HEK293 (cell line): ENCODE measurements around the gene LAMC2.

Experiments
- MYNN ChIP-seq: fragments of 450-650 bp; formaldehyde crosslinking; IDR thresholded peaks from 2 replicates; pipeline ENCODE4 v1.5.1; 2016; ENCODE audit warnings: missing biosample characterization, missing genetic modification characterization, borderline replicate concordance
- TCF7L2 ChIP-seq: IDR thresholded peaks from 2 replicates; pipeline ENCODE4 v1.6.1; 2011; ENCODE audit warnings: low read depth, mild to moderate bottlenecking, inconsistent platforms, low read length, moderate library complexity, borderline replicate concordance
- ZNF211 ChIP-seq: fragments of 450-650 bp; formaldehyde crosslinking; IDR thresholded peaks from 2 replicates; pipeline ENCODE4 v1.5.1; 2016; ENCODE audit warnings: low read depth, missing biosample characterization, missing genetic modification characterization
- ZNF248 ChIP-seq: fragments of 450-650 bp; formaldehyde crosslinking; IDR thresholded peaks from 2 replicates; pipeline ENCODE4 v1.5.1; 2017; ENCODE audit warnings: missing biosample characterization, missing genetic modification characterization
- ZNF530 ChIP-seq: fragments of 450-650 bp; formaldehyde crosslinking; IDR thresholded peaks from 2 replicates; pipeline ENCODE4 v1.5.1; 2016; ENCODE audit warnings: low read depth, missing biosample characterization, missing genetic modification characterization
- TF ChIP-seq, protein P1 (sequence below): fragments of 450-650 bp; formaldehyde crosslinking; IDR thresholded peaks from 2 replicates; pipeline ENCODE4 v1.5.1; 2016; ENCODE audit warnings: missing biosample characterization, missing genetic modification characterization
- TF ChIP-seq, protein P2 (sequence below): fragments of 450-650 bp; formaldehyde crosslinking; IDR thresholded peaks from 2 replicates; pipeline ENCODE4 v1.5.1; 2016; ENCODE audit warnings: missing biosample characterization, missing genetic modification characterization
- TF ChIP-seq, protein P3 (sequence below): fragments of 450-650 bp; formaldehyde crosslinking; IDR thresholded peaks from 2 replicates; pipeline ENCODE4 v1.5.1; 2016; ENCODE audit warnings: missing biosample characterization, missing genetic modification characterization
- TF ChIP-seq, protein P4 (sequence below): fragments of 450-650 bp; formaldehyde crosslinking; IDR thresholded peaks from 2 replicates; pipeline ENCODE4 v1.5.1; 2016; ENCODE audit warnings: missing biosample characterization, missing genetic modification characterization, low read depth

DNA sequence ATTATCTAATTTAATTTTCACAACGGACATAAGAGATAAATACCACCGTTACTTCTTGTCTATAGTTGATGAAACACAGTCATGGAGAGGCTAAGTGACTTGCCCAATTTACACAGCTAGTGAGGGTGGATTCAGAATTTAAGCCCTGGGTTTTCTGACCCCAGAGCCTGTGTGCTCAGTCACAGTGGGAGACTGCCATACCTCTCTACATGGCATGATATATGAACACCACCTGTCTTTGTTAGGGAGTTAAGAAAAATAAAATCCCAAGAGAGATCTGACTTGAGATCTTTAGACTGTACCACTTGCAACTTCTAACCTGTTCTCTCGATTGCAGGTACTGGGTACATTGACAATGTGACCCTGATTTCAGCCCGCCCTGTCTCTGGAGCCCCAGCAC, 40.3 kb downstream of the LAMC2 start:
- no peak for TF ChIP-seq TCF7L2
- TF ChIP-seq, protein P1, sequence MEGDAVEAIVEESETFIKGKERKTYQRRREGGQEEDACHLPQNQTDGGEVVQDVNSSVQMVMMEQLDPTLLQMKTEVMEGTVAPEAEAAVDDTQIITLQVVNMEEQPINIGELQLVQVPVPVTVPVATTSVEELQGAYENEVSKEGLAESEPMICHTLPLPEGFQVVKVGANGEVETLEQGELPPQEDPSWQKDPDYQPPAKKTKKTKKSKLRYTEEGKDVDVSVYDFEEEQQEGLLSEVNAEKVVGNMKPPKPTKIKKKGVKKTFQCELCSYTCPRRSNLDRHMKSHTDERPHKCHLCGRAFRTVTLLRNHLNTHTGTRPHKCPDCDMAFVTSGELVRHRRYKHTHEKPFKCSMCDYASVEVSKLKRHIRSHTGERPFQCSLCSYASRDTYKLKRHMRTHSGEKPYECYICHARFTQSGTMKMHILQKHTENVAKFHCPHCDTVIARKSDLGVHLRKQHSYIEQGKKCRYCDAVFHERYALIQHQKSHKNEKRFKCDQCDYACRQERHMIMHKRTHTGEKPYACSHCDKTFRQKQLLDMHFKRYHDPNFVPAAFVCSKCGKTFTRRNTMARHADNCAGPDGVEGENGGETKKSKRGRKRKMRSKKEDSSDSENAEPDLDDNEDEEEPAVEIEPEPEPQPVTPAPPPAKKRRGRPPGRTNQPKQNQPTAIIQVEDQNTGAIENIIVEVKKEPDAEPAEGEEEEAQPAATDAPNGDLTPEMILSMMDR (tag by site-specific recombination): no peak
- no peak for TF ChIP-seq MYNN
- TF ChIP-seq ZNF211 (tag by site-specific recombination): no peak
- TF ChIP-seq, protein P2, sequence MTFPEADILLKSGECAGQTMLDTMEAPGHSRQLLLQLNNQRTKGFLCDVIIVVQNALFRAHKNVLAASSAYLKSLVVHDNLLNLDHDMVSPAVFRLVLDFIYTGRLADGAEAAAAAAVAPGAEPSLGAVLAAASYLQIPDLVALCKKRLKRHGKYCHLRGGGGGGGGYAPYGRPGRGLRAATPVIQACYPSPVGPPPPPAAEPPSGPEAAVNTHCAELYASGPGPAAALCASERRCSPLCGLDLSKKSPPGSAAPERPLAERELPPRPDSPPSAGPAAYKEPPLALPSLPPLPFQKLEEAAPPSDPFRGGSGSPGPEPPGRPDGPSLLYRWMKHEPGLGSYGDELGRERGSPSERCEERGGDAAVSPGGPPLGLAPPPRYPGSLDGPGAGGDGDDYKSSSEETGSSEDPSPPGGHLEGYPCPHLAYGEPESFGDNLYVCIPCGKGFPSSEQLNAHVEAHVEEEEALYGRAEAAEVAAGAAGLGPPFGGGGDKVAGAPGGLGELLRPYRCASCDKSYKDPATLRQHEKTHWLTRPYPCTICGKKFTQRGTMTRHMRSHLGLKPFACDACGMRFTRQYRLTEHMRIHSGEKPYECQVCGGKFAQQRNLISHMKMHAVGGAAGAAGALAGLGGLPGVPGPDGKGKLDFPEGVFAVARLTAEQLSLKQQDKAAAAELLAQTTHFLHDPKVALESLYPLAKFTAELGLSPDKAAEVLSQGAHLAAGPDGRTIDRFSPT: no peak
- TF ChIP-seq, protein P3, sequence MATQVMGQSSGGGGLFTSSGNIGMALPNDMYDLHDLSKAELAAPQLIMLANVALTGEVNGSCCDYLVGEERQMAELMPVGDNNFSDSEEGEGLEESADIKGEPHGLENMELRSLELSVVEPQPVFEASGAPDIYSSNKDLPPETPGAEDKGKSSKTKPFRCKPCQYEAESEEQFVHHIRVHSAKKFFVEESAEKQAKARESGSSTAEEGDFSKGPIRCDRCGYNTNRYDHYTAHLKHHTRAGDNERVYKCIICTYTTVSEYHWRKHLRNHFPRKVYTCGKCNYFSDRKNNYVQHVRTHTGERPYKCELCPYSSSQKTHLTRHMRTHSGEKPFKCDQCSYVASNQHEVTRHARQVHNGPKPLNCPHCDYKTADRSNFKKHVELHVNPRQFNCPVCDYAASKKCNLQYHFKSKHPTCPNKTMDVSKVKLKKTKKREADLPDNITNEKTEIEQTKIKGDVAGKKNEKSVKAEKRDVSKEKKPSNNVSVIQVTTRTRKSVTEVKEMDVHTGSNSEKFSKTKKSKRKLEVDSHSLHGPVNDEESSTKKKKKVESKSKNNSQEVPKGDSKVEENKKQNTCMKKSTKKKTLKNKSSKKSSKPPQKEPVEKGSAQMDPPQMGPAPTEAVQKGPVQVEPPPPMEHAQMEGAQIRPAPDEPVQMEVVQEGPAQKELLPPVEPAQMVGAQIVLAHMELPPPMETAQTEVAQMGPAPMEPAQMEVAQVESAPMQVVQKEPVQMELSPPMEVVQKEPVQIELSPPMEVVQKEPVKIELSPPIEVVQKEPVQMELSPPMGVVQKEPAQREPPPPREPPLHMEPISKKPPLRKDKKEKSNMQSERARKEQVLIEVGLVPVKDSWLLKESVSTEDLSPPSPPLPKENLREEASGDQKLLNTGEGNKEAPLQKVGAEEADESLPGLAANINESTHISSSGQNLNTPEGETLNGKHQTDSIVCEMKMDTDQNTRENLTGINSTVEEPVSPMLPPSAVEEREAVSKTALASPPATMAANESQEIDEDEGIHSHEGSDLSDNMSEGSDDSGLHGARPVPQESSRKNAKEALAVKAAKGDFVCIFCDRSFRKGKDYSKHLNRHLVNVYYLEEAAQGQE (tag by site-specific recombination): no peak
- no peak for TF ChIP-seq ZNF248
- no peak for TF ChIP-seq ZNF530 (tag by site-specific recombination)
- TF ChIP-seq, protein P4, sequence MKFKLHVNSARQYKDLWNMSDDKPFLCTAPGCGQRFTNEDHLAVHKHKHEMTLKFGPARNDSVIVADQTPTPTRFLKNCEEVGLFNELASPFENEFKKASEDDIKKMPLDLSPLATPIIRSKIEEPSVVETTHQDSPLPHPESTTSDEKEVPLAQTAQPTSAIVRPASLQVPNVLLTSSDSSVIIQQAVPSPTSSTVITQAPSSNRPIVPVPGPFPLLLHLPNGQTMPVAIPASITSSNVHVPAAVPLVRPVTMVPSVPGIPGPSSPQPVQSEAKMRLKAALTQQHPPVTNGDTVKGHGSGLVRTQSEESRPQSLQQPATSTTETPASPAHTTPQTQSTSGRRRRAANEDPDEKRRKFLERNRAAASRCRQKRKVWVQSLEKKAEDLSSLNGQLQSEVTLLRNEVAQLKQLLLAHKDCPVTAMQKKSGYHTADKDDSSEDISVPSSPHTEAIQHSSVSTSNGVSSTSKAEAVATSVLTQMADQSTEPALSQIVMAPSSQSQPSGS: no peak
